ENCODE data around the gene GNL1. TPM values are rescaled to one million over a fixed set of nuclear protein-coding genes. Genes with fewer than 3 reads are reported as not detected.

GNL1 gene
- total and polyA plus RNA-seq, 9 of the 15 experiments (the other 6 are each of a cell fraction or from before 2014, with no cell fraction given) = 0.73 to 112 (median 58.0) TPM

DNA sequence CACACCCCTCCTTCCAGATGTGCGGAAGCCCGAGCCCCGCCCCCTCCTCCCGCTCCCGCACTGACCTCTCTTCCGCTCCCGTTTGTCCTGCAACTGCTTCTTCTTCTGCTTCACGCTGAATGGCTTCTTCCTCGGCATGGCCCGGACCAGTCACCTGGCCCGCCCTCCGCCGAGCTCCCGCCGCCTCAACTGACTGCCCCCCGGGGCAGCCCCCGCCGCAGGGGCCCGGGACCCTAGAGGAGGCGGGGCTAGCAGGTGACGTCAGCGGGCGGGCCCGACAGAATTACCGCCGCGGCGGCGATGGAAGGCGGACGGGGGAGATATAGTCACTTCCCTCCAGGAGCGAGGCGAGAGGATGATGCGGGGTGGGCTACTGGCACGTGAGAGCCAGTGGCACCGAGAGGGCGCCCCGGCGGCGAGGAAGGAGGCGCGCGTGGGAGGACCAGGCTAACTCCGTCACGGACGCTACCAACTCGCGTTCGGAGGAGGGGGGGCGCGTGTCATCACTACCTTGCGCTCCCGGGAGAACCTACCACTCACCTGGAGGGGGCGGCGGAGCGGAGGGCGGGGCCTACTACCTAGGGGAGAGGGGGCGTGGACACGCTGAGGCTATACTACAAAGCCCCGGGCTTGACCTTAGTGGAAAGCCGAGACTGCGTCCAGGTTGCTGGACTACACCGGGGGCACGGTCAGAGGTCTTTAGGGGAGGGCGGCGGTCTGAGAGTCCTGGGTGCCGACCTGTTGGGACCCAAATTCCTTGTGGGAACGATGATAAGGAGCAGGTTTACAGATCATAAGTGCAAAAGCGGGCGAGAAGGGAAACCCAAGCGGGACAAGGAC lies at the start of gene GNL1 (continued):
- TF ChIP-seq ETV6 (IDR thresholded peaks at IDR 0.05; ENCODE audit: borderline replicate concordance in 1 of 2, low read depth in 2 of 2, low read length in 1 of 2) (peak in 1 of 2 experiments; percentile 36; a peak in 1 of 4 replicates), ETV6 (CRISPR knock-in tag; IDR thresholded peaks at IDR 0.05; ENCODE audit: borderline replicate concordance) (no peak), USF2 (CRISPR knock-in tag; IDR thresholded peaks at IDR 0.05) (no peak), ZNF280A (IDR thresholded peaks at IDR 0.05; ENCODE audit: low read depth, partially characterized antibody) (no peak), ZNF217 (CRISPR knock-in tag; IDR thresholded peaks at IDR 0.05) (no peak), DPF2 (IDR thresholded peaks at IDR 0.05) (peak; percentile 61), KDM5B (IDR thresholded peaks at IDR 0.05; ENCODE audit: insufficient replicate concordance, low read depth, low read length) (peak; percentile 11), TGIF2 (CRISPR knock-in tag; IDR thresholded peaks at IDR 0.05) (no peak), NFATC3 (IDR thresholded peaks at IDR 0.05) (no peak), TAF1 (IDR thresholded peaks at IDR 0.05; ENCODE audit: control insufficient read depth, extremely low read depth, insufficient read depth, low read length, severe bottlenecking) (peak; percentile 74), ZNF695 (CRISPR knock-in tag; IDR thresholded peaks at IDR 0.05) (no peak), XRCC4 (IDR thresholded peaks at IDR 0.05; ENCODE audit: extremely low read depth, insufficient read depth, insufficient read length) (no peak), ILF3 (IDR thresholded peaks at IDR 0.05; ENCODE audit: borderline replicate concordance) (no peak; the same call in 1 of the 2 replicates), POLR3A (IDR thresholded peaks at IDR 0.05; ENCODE audit: borderline replicate concordance, extremely low read depth, insufficient read depth, insufficient read length) (no peak), NR4A1 (CRISPR knock-in tag; IDR thresholded peaks at IDR 0.05) (0 out of 2 replicates have a peak, but pooled peaks have one; percentile 19), NR4A1 (tag; IDR thresholded peaks at IDR 0.05) (no peak; the same call in 1 of the 2 replicates), TEAD2 (tag; IDR thresholded peaks at IDR 0.05) (no peak), ZNF253 (CRISPR knock-in tag; conservative IDR thresholded peaks at IDR 0.05) (no peak), NCOA2 (IDR thresholded peaks at IDR 0.05; ENCODE audit: partially characterized antibody in 2 of 2) (no peak), SIN3A (IDR thresholded peaks at IDR 0.05; ENCODE audit: borderline replicate concordance in 2 of 2, control insufficient read depth in 1 of 2, low read depth in 2 of 2, low read length in 2 of 2) (peak in 1 of 2 experiments; percentile 81; a peak in 2 of 4 replicates)
- TF ChIP-seq, protein P1, sequence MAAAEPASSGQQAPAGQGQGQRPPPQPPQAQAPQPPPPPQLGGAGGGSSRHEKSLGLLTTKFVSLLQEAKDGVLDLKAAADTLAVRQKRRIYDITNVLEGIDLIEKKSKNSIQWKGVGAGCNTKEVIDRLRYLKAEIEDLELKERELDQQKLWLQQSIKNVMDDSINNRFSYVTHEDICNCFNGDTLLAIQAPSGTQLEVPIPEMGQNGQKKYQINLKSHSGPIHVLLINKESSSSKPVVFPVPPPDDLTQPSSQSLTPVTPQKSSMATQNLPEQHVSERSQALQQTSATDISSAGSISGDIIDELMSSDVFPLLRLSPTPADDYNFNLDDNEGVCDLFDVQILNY (CRISPR knock-in tag; IDR thresholded peaks at IDR 0.05) = no peak
- TF ChIP-seq, protein P2, sequence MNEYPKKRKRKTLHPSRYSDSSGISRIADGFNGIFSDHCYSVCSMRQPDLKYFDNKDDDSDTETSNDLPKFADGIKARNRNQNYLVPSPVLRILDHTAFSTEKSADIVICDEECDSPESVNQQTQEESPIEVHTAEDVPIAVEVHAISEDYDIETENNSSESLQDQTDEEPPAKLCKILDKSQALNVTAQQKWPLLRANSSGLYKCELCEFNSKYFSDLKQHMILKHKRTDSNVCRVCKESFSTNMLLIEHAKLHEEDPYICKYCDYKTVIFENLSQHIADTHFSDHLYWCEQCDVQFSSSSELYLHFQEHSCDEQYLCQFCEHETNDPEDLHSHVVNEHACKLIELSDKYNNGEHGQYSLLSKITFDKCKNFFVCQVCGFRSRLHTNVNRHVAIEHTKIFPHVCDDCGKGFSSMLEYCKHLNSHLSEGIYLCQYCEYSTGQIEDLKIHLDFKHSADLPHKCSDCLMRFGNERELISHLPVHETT (CRISPR knock-in tag; conservative IDR thresholded peaks at IDR 0.05 in 1 of 2, IDR thresholded peaks at IDR 0.05 in 1 of 2) = peak in 1 of 2 experiments; percentile 50; a peak in 2 of 4 replicates

Measured in K562 (cell line).